Measurements from ENCODE around the gene ZNF780A. TPM values are rescaled to one million over a fixed set of nuclear protein-coding genes. Genes with fewer than 3 reads are reported as not detected.

ZNF780A gene
- total and polyA plus RNA-seq, 2 experiments from 2014 or later = 12.3 to 15.0 TPM

DNA sequence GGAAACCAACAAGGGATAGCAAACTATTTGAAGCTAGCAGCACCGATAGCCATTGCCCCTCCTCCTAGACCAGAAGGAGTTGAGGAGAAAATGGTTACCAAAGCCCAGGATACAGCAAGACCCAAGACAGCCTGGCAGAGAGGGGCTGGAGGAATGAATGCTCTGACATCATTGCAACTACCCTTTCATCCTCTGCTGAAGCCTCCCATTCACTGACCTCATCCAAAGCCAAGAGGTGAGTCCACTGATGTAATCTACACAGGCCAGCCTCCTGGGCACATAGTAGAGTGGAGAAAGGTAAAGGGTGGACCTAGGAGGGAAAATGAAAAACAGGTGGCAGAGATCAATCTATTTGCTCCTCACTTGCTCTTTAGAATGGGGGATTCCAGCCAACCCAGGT lies 42.7 kb upstream of the ZNF780A start:
- Mint-ChIP-seq H3K27ac (no peak overlapping the region), H3K9me3 (peaks cover 10% of the 10 kb centered on the region; the same call in 2 of the 3 replicates), H3K4me3 (no peak overlapping the region), H3K27me3 (ENCODE audit: insufficient read depth, low read depth, poor library complexity) (no peaks in the 10 kb centered on the region), H3K36me3 (ENCODE audit: low read depth) (no peaks in the 10 kb centered on the region), H3K4me1 (no peaks in the 10 kb centered on the region)
- Histone ChIP-seq H3F3A (replicated peaks; ENCODE audit: low read depth) (no peaks in the 10 kb centered on the region), H3K27me3 (ENCODE audit: insufficient read depth) (no peaks in the 10 kb centered on the region), H3K4me2 (no peak overlapping the region), H2AFZ (no peak overlapping the region), H3K27ac (ENCODE audit: low read depth) (no peak overlapping the region), H3K9me2 (ENCODE audit: insufficient read depth) (no peaks in the 10 kb centered on the region), H3K36me3 (ENCODE audit: insufficient read depth) (no peaks in the 10 kb centered on the region), H3K79me2 (replicated peaks; ENCODE audit: insufficient read depth) (no peaks in the 10 kb centered on the region), H4K20me1 (replicated peaks; ENCODE audit: insufficient read depth) (no peaks in the 10 kb centered on the region), H3K4me3 (no peak overlapping the region), H3K4me1 (ENCODE audit: insufficient read depth) (no peaks in the 10 kb centered on the region)
- ATAC-seq (no peak), DNase-seq (ENCODE audit: low spot score) (no peak)
- no peak for TF ChIP-seq EZH2phosphoT487 (IDR thresholded peaks at IDR 0.05; ENCODE audit: unreplicated experiment)

DNA sequence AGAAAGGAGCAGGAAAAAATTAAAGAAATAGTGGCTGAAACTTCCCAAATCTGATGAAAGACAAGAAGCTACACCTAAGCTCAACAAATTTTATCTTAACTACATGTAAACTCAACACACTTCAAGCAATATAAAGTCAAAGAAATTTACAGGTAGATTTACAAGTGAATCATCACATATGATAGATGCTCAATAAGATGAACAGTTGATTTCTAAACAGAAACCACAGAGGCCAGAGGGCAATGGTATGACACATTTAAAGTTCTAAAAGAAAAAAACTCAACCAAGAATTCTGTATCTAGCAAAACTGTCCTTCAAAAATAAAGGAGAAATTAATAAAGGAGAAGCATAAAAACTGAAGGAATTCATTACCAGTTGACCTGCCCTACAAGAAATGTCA lies 39.3 kb upstream of the ZNF780A start:
- Mint-ChIP-seq H3K9me3 (peaks cover 7% of the 10 kb centered on the region; the same call in 2 of the 3 replicates), H3K27me3 (ENCODE audit: insufficient read depth, low read depth, poor library complexity) (no peaks in the 10 kb centered on the region), H3K4me1 (no peaks in the 10 kb centered on the region), H3K36me3 (ENCODE audit: low read depth) (no peaks in the 10 kb centered on the region), H3K4me3 (no peak overlapping the region), H3K27ac (no peak overlapping the region)
- Histone ChIP-seq H3K27me3 (ENCODE audit: insufficient read depth) (no peaks in the 10 kb centered on the region), H4K20me1 (replicated peaks; ENCODE audit: insufficient read depth) (no peaks in the 10 kb centered on the region), H3K4me3 (no peak overlapping the region), H3F3A (replicated peaks; ENCODE audit: low read depth) (no peaks in the 10 kb centered on the region), H2AFZ (no peak overlapping the region), H3K9me2 (ENCODE audit: insufficient read depth) (no peaks in the 10 kb centered on the region), H3K4me1 (ENCODE audit: insufficient read depth) (no peaks in the 10 kb centered on the region), H3K79me2 (replicated peaks; ENCODE audit: insufficient read depth) (no peaks in the 10 kb centered on the region), H3K36me3 (ENCODE audit: insufficient read depth) (no peaks in the 10 kb centered on the region), H3K27ac (ENCODE audit: low read depth) (no peak overlapping the region), H3K4me2 (no peak overlapping the region)
- TF ChIP-seq JUNB (IDR thresholded peaks at IDR 0.05; ENCODE audit: unreplicated experiment) = no peak
- ATAC-seq (no peak), DNase-seq (ENCODE audit: low spot score) (no peak)

DNA sequence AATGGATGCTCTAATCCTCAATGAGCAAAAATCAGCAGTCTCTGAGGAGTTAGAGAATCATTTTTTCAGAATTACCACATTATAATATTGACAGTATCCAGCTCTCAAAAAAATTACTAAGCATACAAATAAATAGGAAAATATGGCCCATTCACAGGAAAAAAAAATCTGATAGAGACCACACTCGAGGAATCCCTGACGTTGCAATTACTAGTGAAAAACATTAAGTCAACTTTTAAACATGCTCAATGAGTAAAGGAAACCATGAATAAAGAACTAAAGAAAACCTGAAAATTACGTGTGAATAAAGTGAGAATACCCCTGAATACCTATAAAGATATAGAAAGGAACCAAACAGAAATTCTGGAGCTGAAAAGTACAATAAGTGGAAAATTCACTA lies 38.7 kb upstream of the ZNF780A start:
- Mint-ChIP-seq H3K4me3 (no peak overlapping the region), H3K27ac (no peak overlapping the region), H3K4me1 (no peaks in the 10 kb centered on the region), H3K9me3 (peaks cover 7% of the 10 kb centered on the region; the same call in 2 of the 3 replicates), H3K27me3 (ENCODE audit: insufficient read depth, low read depth, poor library complexity) (no peaks in the 10 kb centered on the region), H3K36me3 (ENCODE audit: low read depth) (no peaks in the 10 kb centered on the region)
- Histone ChIP-seq H3K4me2 (no peak overlapping the region), H3K36me3 (ENCODE audit: insufficient read depth) (no peaks in the 10 kb centered on the region), H3K9me2 (ENCODE audit: insufficient read depth) (no peaks in the 10 kb centered on the region), H3K27me3 (ENCODE audit: insufficient read depth) (no peaks in the 10 kb centered on the region), H3K79me2 (replicated peaks; ENCODE audit: insufficient read depth) (no peaks in the 10 kb centered on the region), H3K27ac (ENCODE audit: low read depth) (no peak overlapping the region), H2AFZ (no peak overlapping the region), H3F3A (replicated peaks; ENCODE audit: low read depth) (no peaks in the 10 kb centered on the region), H3K4me1 (ENCODE audit: insufficient read depth) (no peaks in the 10 kb centered on the region), H3K4me3 (no peak overlapping the region), H4K20me1 (replicated peaks; ENCODE audit: insufficient read depth) (no peaks in the 10 kb centered on the region)
- no peak for ATAC-seq
- DNase-seq (ENCODE audit: low spot score) = no peak
- TF ChIP-seq ZNF114 (CRISPR knock-in tag; IDR thresholded peaks at IDR 0.05) (no peak), POLR2AphosphoS5 (IDR thresholded peaks at IDR 0.05; ENCODE audit: low read depth) (no peak), JUNB (IDR thresholded peaks at IDR 0.05; ENCODE audit: unreplicated experiment) (no peak), ZNF331 (CRISPR knock-in tag; IDR thresholded peaks at IDR 0.05; ENCODE audit: low read depth) (no peak)
- TF ChIP-seq, protein P1, sequence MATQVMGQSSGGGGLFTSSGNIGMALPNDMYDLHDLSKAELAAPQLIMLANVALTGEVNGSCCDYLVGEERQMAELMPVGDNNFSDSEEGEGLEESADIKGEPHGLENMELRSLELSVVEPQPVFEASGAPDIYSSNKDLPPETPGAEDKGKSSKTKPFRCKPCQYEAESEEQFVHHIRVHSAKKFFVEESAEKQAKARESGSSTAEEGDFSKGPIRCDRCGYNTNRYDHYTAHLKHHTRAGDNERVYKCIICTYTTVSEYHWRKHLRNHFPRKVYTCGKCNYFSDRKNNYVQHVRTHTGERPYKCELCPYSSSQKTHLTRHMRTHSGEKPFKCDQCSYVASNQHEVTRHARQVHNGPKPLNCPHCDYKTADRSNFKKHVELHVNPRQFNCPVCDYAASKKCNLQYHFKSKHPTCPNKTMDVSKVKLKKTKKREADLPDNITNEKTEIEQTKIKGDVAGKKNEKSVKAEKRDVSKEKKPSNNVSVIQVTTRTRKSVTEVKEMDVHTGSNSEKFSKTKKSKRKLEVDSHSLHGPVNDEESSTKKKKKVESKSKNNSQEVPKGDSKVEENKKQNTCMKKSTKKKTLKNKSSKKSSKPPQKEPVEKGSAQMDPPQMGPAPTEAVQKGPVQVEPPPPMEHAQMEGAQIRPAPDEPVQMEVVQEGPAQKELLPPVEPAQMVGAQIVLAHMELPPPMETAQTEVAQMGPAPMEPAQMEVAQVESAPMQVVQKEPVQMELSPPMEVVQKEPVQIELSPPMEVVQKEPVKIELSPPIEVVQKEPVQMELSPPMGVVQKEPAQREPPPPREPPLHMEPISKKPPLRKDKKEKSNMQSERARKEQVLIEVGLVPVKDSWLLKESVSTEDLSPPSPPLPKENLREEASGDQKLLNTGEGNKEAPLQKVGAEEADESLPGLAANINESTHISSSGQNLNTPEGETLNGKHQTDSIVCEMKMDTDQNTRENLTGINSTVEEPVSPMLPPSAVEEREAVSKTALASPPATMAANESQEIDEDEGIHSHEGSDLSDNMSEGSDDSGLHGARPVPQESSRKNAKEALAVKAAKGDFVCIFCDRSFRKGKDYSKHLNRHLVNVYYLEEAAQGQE (IDR thresholded peaks at IDR 0.05; ENCODE audit: unreplicated experiment) = no peak
- TF ChIP-seq, protein P2, sequence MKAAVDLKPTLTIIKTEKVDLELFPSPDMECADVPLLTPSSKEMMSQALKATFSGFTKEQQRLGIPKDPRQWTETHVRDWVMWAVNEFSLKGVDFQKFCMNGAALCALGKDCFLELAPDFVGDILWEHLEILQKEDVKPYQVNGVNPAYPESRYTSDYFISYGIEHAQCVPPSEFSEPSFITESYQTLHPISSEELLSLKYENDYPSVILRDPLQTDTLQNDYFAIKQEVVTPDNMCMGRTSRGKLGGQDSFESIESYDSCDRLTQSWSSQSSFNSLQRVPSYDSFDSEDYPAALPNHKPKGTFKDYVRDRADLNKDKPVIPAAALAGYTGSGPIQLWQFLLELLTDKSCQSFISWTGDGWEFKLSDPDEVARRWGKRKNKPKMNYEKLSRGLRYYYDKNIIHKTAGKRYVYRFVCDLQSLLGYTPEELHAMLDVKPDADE (IDR thresholded peaks at IDR 0.05) = no peak
